ENCODE results near the gene PEX11G. TPM values are rescaled to one million over a fixed set of nuclear protein-coding genes. Genes with fewer than 3 reads are reported as not detected.

The PEX11G gene
- total and polyA plus RNA-seq, 2 of the 8 experiments (the other 6 are each of a cell fraction or from before 2014, with no cell fraction given), result 2.1 to 4.3 TPM

GRCh38 chr19:7427944-7428343 is 60.9 kb downstream of the PEX11G start:
- no peaks in the 10 kb centered on the region for H3K27me3 ChIP-seq (replicated peaks in 1 of 4; ENCODE audit: control insufficient read depth in 3 of 4, extremely low read depth in 1 of 4, insufficient read depth in 3 of 4, low read length in 3 of 4)
- WGBS, 2 experiments (ENCODE audit: extremely low coverage in 1 of 2, insufficient coverage in 1 of 2, insufficient read length in 1 of 2, insufficient replicate concordance in 2 of 2, low coverage in 1 of 2, low lambda C conversion rate in 2 of 2, missing lambda C conversion rate in 1 of 2), result 77% methylated on average over 5 of the region's 5 CpGs; no CpG with 5 or more reads in 1 of the 2 experiments
- H3K79me1 ChIP-seq (ENCODE audit: low read depth, low read length), result peaks cover 2% of the 10 kb centered on the region
- no peak overlapping the region for H3K18ac ChIP-seq (ENCODE audit: extremely low read depth, low read length)
- H2BK12ac ChIP-seq (ENCODE audit: low read depth, low read length), result no peak overlapping the region
- no peak overlapping the region for H3K14ac ChIP-seq (ENCODE audit: insufficient read length)
- no peaks in the 10 kb centered on the region for H3K36me3 ChIP-seq (ENCODE audit: control insufficient read depth in 2 of 4, insufficient read depth in 4 of 4, low read length in 3 of 4)
- no peak overlapping the region for H4K8ac ChIP-seq (ENCODE audit: extremely low read depth, insufficient read depth, low read length)
- no peak overlapping the region for H2BK5ac ChIP-seq (ENCODE audit: low read depth, low read length)
- no peak overlapping the region for H4K5ac ChIP-seq (ENCODE audit: insufficient read length, low read depth, low read length)
- no peak overlapping the region for H3K4me2 ChIP-seq (ENCODE audit: insufficient read depth in 1 of 2, low read depth in 2 of 2, low read length in 2 of 2)
- H4K20me1 ChIP-seq (replicated peaks in 1 of 2; ENCODE audit: control insufficient read depth in 1 of 2, insufficient read depth in 2 of 2, low read length in 2 of 2), result peaks cover 0 to 7% of the 10 kb centered on the region in 2 experiments
- CTCF ChIA-PET (ENCODE audit: partially characterized antibody), result no interaction called here
- FAIRE-seq (no peak), DNase-seq (ENCODE audit: low read depth in 1 of 2, low spot score in 2 of 2) (no peak)
- H3K27ac ChIP-seq (ENCODE audit: low read depth, low read length), result no peak overlapping the region
- H2AFZ ChIP-seq (ENCODE audit: low read length), result no peak overlapping the region
- POLR2A ChIA-PET (ENCODE audit: partially characterized antibody), result interaction anchor here (1.2 kb wide), 1 partner anchor 9 kb away, joined by 3 read pairs; no protein-coding TSS in a partner anchor
- no peak overlapping the region for H3K23ac ChIP-seq (ENCODE audit: insufficient read length)
- H2BK120ac ChIP-seq (replicated peaks; ENCODE audit: low read depth, low read length), result no peak overlapping the region
- no peaks in the 10 kb centered on the region for H3K4me1 ChIP-seq (replicated peaks in 1 of 4; ENCODE audit: control insufficient read depth in 3 of 4, insufficient read depth in 4 of 4, low read length in 3 of 4)
- H3K79me2 ChIP-seq (ENCODE audit: control insufficient read depth in 1 of 2, insufficient read depth in 2 of 2, low read length in 2 of 2), result no peaks in the 10 kb centered on the region
- H3K23me2 ChIP-seq (ENCODE audit: low read depth, low read length), result no peaks in the 10 kb centered on the region
- H3K4ac ChIP-seq (replicated peaks; ENCODE audit: insufficient read length, low read depth, low read length), result no peak overlapping the region
- no peak overlapping the region for H2BK15ac ChIP-seq (ENCODE audit: low read length)
- no peak overlapping the region for H2BK20ac ChIP-seq (ENCODE audit: low read length)
- H3K9ac ChIP-seq (replicated peaks in 1 of 4; ENCODE audit: extremely low read depth in 1 of 4, low read depth in 3 of 4, low read length in 3 of 4), result no peak overlapping the region
- no peak overlapping the region for H3K56ac ChIP-seq (replicated peaks; ENCODE audit: insufficient read length, low read depth, low read length)
- no peak overlapping the region for H3K4me3 ChIP-seq (ENCODE audit: extremely low read depth in 1 of 4, insufficient read depth in 2 of 4, low read depth in 3 of 4, low read length in 4 of 4)
- H4K91ac ChIP-seq (replicated peaks; ENCODE audit: insufficient read length, low read length), result no peak overlapping the region
- no peaks in the 10 kb centered on the region for H3K9me3 ChIP-seq (ENCODE audit: insufficient read depth in 2 of 2, low read depth in 1 of 2, low read length in 1 of 2)
- H2AK5ac ChIP-seq (ENCODE audit: low read depth, low read length), result no peak overlapping the region
- no peak for TF ChIP-seq SIN3A (conservative IDR thresholded peaks at IDR 0.05 in 1 of 2, IDR thresholded peaks at IDR 0.05 in 1 of 2; ENCODE audit: low read depth in 1 of 2, low read length in 2 of 2)
- TF ChIP-seq GABPA (IDR thresholded peaks at IDR 0.05; ENCODE audit: borderline replicate concordance, insufficient read depth, low read length), result no peak
- no peak for TF ChIP-seq E2F6 (IDR thresholded peaks at IDR 0.05)
- no peak for TF ChIP-seq CHD1 (IDR thresholded peaks at IDR 0.05; ENCODE audit: low read depth, low read length)
- TF ChIP-seq RBBP5 (IDR thresholded peaks at IDR 0.05; ENCODE audit: borderline replicate concordance, low read depth, low read length), result no peak
- no peak for TF ChIP-seq JUND (IDR thresholded peaks at IDR 0.05; ENCODE audit: low read length)
- TF ChIP-seq CBX5 (IDR thresholded peaks at IDR 0.05; ENCODE audit: low read depth, low read length), result no peak
- no peak for TF ChIP-seq SP4 (IDR thresholded peaks at IDR 0.05; ENCODE audit: low read length)
- no peak for TF ChIP-seq BRCA1 (IDR thresholded peaks at IDR 0.05; ENCODE audit: low read depth, low read length)
- no peak for TF ChIP-seq KDM1A (IDR thresholded peaks at IDR 0.05; ENCODE audit: borderline replicate concordance, low read length)
- TF ChIP-seq FOSL1 (IDR thresholded peaks at IDR 0.05; ENCODE audit: insufficient read depth, low read depth, low read length), result no peak
- no peak for TF ChIP-seq KDM4A (IDR thresholded peaks at IDR 0.05; ENCODE audit: low read depth, low read length, severe bottlenecking)
- TF ChIP-seq TAF1 (IDR thresholded peaks at IDR 0.05; ENCODE audit: low read depth, low read length), result no peak
- TF ChIP-seq BCL11A (IDR thresholded peaks at IDR 0.05; ENCODE audit: low read depth in 2 of 2, low read length in 2 of 2), result no peak
